Stomach (tissue), 9 donors: ENCODE data around the gene PEX10. TPM values are rescaled to one million over a fixed set of nuclear protein-coding genes. Genes with fewer than 3 reads are reported as not detected.

ENCODE experiments used
- DNase-seq, 2 donors: peaks; one replicate each; pipeline versions ENCODE4 v3.0.0 to v3.0.0-alpha.2; 2013 to 2019
- H3K27ac ChIP-seq, 5 donors: fragments of 200-600 bp in 4 of 5; sonication (generic) in 4 of 5; one replicate each; pipeline ENCODE4 v1.5.1; 2013 to 2019; ENCODE audit warnings: mild to moderate bottlenecking in 1 of 5, moderate library complexity in 1 of 5
- H3K27me3 ChIP-seq, 3 donors: fragments of 200-600 bp; sonication (generic); one replicate each; pipeline ENCODE4 v1.5.1; 2017 to 2019; ENCODE audit warnings: mixed run types in 1 of 3
- H3K36me3 ChIP-seq, 4 donors: fragments of 200-600 bp; sonication (generic); 1 replicate in 3 of 4; 2 replicates in 1 of 4; pipeline ENCODE4 v1.5.1; 2016 to 2019
- H3K4me1 ChIP-seq, 4 donors: fragments of 200-600 bp; sonication (generic); one replicate each; pipeline ENCODE4 v1.5.1; 2016 to 2019
- H3K4me3 ChIP-seq, 4 donors: fragments of 200-600 bp; sonication (generic) in 3 of 4; one replicate each; pipeline ENCODE4 v1.5.1; 2016 to 2019; ENCODE audit warnings: mild to moderate bottlenecking in 1 of 4
- H3K9me3 ChIP-seq, 4 donors: fragments of 200-600 bp; sonication (generic); one replicate each; pipeline ENCODE4 v1.5.1; 2016 to 2019
- EP300 ChIP-seq: sonication (generic); formaldehyde crosslinking; IDR thresholded peaks from one replicate; pipeline ENCODE4 v1.6.1; 2017; ENCODE audit warnings: antibody characterized with exemption
- POLR2A ChIP-seq, 4 donors: fragments of 450-650 bp; IDR thresholded peaks; one replicate each; pipeline ENCODE4 v1.6.1; 2016; ENCODE audit warnings: antibody characterized with exemption in 4 of 4, control low read depth in 2 of 4, mild to moderate bottlenecking in 1 of 4, moderate library complexity in 1 of 4
- POLR2AphosphoS5 ChIP-seq, 3 donors: sonication (generic); formaldehyde crosslinking; IDR thresholded peaks; one replicate each; pipeline ENCODE4 v1.6.1; 2016; ENCODE audit warnings: antibody characterized with exemption in 3 of 3
- WGBS, 5 donors: extraction: QIAGEN DNeasy Blood & Tissue Kit in 3 of 5; methylation state at CpG; one replicate each; pipeline versions ENCODE4 v1.1.5 to v1.1.7; 2013 to 2018; 5-methylcytosine and 5-hydroxymethylcytosine counted together
- intact Hi-C: fragments of 100-400 bp; cut with DNase I; formaldehyde crosslinking; loops from one replicate; pipeline ENCODE4 v1.15.1; 2023; ENCODE audit warnings: low total_unique reads
- polyA plus RNA-seq, 3 donors: library from polyadenylated mRNA; stranded (reverse); fragments of 200-250 nt; gene quantifications; one replicate each; pipeline ENCODE4 v1.2.3, GENCODE V29; 2013
- total RNA-seq, 5 donors: library from RNA; depleted of rRNA; stranded (reverse); fragments of >200 nt; gene quantifications; one replicate each; pipeline versions ENCODE4 v1.1.0 to v1.2.3, GENCODE V29; 2014 to 2016
- TF ChIP-seq, protein P1 (sequence below), 7 experiments: fragments of 450-650 bp in 4 of 7; fragments of 200-600 bp in 3 of 7; sonication (generic) in 3 of 7; IDR thresholded peaks; one replicate each; pipeline ENCODE4 v1.5.1; 2016 to 2019; ENCODE audit warnings: antibody characterized with exemption in 7 of 7, control low read depth in 2 of 7, mild to moderate bottlenecking in 1 of 7
- donor health status: healthy with polysubstance abuse.
- donor health status: Bipolar disorder and iron deficiency.
- donor health status: healthy.

The PEX10 gene
- total and polyA plus RNA-seq, 8 donors = 0.87 to 27.2 (median 15.7) TPM

DNA sequence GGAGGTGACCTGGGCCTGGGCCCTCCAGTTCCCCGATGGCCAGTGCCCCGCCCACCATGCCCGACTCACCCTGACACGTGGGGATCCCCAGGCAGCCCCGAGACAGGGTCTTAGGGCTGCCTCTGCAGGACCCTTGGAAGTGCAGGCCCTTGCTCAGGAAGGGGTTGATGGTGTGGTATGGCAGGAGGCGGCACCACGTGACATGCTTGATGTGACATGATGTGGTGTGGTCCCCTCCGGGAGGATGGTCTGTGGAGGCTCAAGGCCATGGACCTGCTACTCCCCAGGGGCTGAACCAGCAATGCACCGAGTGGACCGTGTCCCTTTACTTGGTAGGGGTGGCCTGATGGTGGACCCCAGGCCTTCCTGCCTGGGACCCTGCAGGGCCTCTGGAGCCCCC is 41.9 kb upstream of the PEX10 start:
- no peak overlapping the region for H3K4me3 ChIP-seq
- no peak for DNase-seq
- peaks cover 0 to 8% (median 2%) of the 10 kb centered on the region in 4 donors for H3K4me1 ChIP-seq
- peaks cover 0 to 85% (median 10%) of the 10 kb centered on the region in 3 donors for H3K27me3 ChIP-seq
- 60 to 82% (median 75%) methylated on average over 3 to 10 of the region's 10 CpGs for WGBS, 5 donors
- intact Hi-C loops = no loop called here
- TF ChIP-seq POLR2A (IDR thresholded peaks at IDR 0.05) (no peak), POLR2AphosphoS5 (IDR thresholded peaks at IDR 0.05) (no peak), EP300 (no peak)
- TF ChIP-seq, protein P1, sequence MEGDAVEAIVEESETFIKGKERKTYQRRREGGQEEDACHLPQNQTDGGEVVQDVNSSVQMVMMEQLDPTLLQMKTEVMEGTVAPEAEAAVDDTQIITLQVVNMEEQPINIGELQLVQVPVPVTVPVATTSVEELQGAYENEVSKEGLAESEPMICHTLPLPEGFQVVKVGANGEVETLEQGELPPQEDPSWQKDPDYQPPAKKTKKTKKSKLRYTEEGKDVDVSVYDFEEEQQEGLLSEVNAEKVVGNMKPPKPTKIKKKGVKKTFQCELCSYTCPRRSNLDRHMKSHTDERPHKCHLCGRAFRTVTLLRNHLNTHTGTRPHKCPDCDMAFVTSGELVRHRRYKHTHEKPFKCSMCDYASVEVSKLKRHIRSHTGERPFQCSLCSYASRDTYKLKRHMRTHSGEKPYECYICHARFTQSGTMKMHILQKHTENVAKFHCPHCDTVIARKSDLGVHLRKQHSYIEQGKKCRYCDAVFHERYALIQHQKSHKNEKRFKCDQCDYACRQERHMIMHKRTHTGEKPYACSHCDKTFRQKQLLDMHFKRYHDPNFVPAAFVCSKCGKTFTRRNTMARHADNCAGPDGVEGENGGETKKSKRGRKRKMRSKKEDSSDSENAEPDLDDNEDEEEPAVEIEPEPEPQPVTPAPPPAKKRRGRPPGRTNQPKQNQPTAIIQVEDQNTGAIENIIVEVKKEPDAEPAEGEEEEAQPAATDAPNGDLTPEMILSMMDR (IDR thresholded peaks at IDR 0.05) = no peak
- H3K27ac ChIP-seq = no peak overlapping the region
- H3K9me3 ChIP-seq = no peaks in the 10 kb centered on the region
- no peaks in the 10 kb centered on the region for H3K36me3 ChIP-seq

GRCh38 chr1:2452932-2453315 is 40.6 kb upstream of the PEX10 start:
- no peak for DNase-seq
- Histone ChIP-seq H3K27ac (no peak overlapping the region), H3K27me3 (peaks cover 0 to 92% (median 10%) of the 10 kb centered on the region in 3 donors), H3K4me1 (peaks cover 0 to 8% (median 2%) of the 10 kb centered on the region in 4 donors), H3K36me3 (no peaks in the 10 kb centered on the region), H3K9me3 (no peaks in the 10 kb centered on the region), H3K4me3 (no peak overlapping the region)
- intact Hi-C loops = no loop called here
- TF ChIP-seq POLR2AphosphoS5 (IDR thresholded peaks at IDR 0.05) (no peak), EP300 (no peak), POLR2A (IDR thresholded peaks at IDR 0.05) (no peak)
- TF ChIP-seq, protein P1 (IDR thresholded peaks at IDR 0.05) = no peak
- WGBS, 5 donors = 63 to 82% (median 79%) methylated on average over 16 to 19 of the region's 19 CpGs

DNA sequence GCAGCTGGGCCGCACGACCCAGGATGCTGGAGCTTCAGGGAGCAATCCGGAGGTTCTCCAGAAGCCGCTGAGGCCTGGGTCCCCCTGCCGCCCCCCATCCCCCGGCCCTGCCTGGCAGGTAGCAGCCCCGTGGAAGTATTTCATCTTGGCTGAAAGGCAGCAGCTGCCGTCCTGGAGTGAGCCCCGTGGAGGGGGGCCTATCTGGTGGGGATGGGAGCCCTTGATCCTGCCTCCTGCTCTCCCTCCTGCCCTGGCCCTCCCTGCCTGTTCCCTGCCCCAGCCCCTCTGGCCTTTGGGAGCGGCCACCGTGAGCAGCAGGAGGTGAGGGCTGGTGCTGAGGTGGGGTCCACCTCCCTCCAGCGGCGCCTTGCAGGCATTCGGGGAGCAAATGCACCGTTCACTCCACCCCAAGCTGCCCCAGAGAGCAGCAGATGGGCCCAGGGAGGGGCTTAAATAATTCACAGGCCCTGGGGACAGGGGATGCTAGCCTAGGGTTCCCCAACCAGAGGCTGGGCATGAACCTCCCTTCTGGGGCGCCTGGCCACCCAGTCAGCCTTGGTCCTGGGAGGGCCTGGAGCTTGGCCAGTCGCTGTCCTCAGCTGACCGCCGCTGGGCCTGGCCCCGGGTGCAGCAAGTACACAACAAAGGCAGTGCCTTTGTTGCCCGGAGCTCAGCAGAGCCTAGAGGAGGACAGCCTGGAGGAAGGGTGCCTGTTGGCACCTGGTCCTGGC is 40.0 kb upstream of the PEX10 start:
- 48 to 59% (median 55%) methylated on average over 11 to 21 of the region's 21 CpGs for WGBS, 5 donors
- no peak for TF ChIP-seq EP300
- TF ChIP-seq POLR2A (IDR thresholded peaks at IDR 0.05) = no peak
- TF ChIP-seq, protein P1 (IDR thresholded peaks at IDR 0.05) = no peak
- TF ChIP-seq POLR2AphosphoS5 (IDR thresholded peaks at IDR 0.05) = no peak
- intact Hi-C loops = no loop called here

DNA sequence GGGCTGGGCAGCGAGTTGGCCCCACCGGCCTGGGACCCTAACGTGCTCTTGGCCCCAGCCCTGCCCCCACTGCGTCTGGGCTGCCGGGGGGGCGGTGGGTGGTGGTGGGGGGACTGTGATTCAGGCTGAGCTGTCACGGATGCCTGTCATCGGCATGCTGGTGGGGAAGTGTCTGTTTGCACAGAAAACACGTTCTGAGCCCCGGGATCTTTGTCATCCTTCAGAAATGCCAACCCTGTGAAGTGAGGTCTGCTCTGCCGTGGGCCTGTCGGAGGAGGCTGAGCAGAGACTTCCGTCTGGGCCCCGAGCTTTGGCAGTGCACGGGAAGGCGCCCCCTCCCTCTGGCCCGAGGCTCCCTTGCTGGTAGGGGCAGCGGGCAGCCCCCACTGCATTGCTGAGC is 39.4 kb upstream of the PEX10 start:
- peaks cover 0 to 8% (median 2%) of the 10 kb centered on the region in 4 donors for H3K4me1 ChIP-seq
- H3K9me3 ChIP-seq = no peaks in the 10 kb centered on the region
- intact Hi-C loops = no loop called here
- no peak overlapping the region for H3K27ac ChIP-seq
- no peaks in the 10 kb centered on the region for H3K36me3 ChIP-seq
- 6 to 42% (median 35%) methylated on average over 6 to 18 of the region's 18 CpGs for WGBS, 5 donors
- DNase-seq = no peak
- TF ChIP-seq POLR2AphosphoS5 (IDR thresholded peaks at IDR 0.05) = no peak
- TF ChIP-seq, protein P1 (IDR thresholded peaks at IDR 0.05) = no peak
- TF ChIP-seq POLR2A (IDR thresholded peaks at IDR 0.05) = no peak
- TF ChIP-seq EP300 = no peak
- no peak overlapping the region for H3K4me3 ChIP-seq
- peaks cover 0 to 96% (median 12%) of the 10 kb centered on the region in 3 donors for H3K27me3 ChIP-seq

More for the DNA sequence above, 40.0 kb upstream of the PEX10 start:
- no peaks in the 10 kb centered on the region for H3K36me3 ChIP-seq
- no peak overlapping the region for H3K4me3 ChIP-seq
- peaks cover 0 to 96% (median 10%) of the 10 kb centered on the region in 3 donors for H3K27me3 ChIP-seq
- no peak overlapping the region for H3K27ac ChIP-seq
- DNase-seq = no peak
- peaks cover 0 to 8% (median 2%) of the 10 kb centered on the region in 4 donors for H3K4me1 ChIP-seq
- no peaks in the 10 kb centered on the region for H3K9me3 ChIP-seq
